Renal cortical epithelial cell (primary cell): ENCODE results near the gene NCBP3. TPM values are rescaled to one million over a fixed set of nuclear protein-coding genes. Genes with fewer than 3 reads are reported as not detected.
A peak's percentile ranks its signal among the peaks of the same experiment; 100 is the strongest.
"Not testable (repeated sequence)": the region's sequence is repeated elsewhere in the genome, so short reads cannot be mapped to it uniquely, and the experiment has no call there.

Source experiments
- DNase-seq: peaks from one replicate; pipeline ENCODE4 v3.0.0-alpha.2; 2011; ENCODE audit warnings: low read depth
- total RNA-seq: library from RNA; depleted of rRNA; stranded (reverse); fragments of >200 nt; gene quantifications from 2 replicates; pipeline ENCODE4 v1.2.3, GENCODE V29; 2014

NCBP3 gene
- total RNA-seq, 1 donor from 2014 or later = 35.5 TPM

DNA sequence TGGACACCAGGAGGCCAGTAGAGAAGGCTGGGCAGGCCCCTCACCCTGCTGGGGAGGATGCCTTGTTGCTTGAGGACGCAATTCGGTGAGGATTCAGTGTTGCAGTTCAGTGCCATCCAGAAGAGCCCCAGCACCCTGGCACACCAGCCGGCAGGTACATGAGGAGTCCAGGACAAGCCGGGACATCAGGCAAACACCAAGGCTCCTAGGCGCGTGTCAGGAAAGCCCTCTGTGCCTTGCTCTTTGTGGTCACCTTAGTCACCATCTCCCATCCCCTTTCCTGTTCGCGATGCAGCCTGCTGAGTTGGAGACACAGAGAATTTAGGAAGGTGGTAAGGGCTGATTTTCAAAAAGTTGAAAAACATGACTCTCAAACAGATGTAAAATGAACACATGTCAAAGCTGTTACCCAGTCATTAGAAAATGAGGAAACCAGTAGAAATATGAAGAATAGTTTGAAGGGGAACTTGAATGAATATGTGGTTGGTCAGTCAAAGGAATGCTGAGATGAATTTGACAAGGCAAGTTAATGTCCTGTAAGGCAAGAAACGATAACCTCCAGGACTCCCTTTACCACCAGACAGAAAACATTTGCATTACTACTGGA is 2.3 kb upstream of the NCBP3 start:
- no peak for DNase-seq

DNA sequence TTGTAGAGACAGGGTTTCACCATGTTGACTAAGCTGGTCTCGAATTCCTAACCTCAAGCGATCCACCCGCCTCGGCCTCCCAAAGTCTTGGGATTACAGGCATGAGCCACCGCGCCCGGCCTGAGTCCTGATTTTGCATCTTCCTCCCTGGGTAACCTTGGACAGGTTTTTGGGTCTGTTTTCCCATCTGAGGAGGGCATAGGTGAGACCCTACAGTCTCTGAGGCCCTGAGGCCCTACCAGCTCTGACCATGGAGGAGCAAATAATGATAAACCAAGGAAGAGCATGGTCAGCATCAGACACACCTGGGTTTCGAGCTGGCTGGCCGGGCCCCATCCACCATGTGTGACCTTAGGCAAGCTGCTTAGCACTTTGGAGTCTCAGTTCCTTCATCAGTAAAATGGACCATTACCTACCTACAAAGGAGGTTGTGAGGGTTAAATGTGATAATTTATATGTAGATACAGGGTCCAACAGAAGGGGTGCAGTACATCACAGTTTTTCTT is 1.2 kb upstream of the NCBP3 start:
- DNase-seq = no peak

DNA sequence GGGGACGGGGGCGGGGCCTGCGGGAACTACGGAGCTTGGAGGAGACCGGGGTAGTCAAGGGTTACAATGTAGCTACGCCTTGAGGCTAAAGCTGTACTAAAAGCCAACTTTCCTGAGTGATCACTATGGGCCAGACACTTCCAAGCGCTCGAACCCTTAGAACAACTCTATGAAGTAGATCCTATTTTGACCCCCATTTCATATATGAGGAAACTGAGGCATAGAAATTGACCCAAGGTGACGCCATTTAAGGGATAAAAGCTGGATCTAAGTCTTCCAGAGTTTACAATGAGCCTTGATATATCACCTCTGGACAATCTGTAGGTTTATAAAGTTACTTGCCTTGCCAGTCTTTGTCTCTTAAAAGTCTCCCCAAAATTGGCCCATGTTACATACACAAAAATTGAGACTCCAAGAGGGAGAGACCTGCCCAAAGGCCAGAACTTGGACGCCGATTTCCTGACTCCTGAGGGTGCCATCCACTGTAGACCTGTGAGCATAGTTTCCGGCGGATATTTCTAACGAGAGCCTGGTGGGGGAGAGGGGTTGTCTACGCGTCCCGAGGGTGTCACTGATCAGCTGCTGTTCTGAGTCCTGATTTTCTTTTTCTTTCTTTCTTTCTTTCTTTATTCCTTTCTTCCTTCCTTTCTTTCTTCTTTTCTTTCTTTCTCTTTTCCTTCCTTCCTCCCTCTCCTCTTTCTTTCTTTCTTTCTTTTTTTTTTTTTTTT is 555 bp upstream of the NCBP3 start:
- DNase-seq = peak; percentile 76

DNA sequence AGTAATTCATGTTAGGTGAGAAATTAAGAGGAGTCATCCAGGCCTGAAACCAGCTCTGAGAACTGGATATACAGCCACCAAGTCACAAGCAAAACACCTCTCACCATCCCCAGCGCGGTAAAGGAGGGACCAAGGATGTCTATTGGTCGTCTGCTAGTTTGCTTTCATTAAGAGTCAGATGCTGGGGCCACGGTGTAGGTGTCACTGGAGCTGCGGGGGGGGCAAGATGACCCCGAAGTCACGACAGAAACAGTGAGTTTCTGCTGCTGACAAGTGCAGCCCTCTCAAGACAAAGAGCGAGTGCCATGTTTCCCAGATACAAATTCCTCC is 790 bp downstream of the NCBP3 start:
- DNase-seq = peak; percentile 20

DNA sequence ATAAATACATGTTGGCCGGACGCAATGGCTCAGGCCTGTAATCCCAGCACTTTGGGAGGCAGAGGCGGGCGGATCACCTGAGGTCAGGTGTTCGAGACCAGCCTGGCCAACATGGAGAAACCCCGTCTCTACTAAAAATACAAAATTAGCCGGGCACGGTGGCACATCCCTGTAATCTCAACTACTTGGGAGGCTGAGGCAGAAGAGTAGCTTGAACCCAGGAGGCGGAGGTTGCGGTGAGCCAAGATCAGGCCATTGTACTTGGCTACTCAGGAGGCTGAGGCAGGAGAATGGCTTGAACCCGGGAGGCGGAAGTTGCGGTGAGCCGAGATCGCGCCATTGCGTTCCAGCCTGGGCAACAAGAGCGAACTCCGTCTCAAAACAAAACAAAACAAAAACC is 1.5 kb downstream of the NCBP3 start:
- DNase-seq = not testable (repeated sequence)

DNA sequence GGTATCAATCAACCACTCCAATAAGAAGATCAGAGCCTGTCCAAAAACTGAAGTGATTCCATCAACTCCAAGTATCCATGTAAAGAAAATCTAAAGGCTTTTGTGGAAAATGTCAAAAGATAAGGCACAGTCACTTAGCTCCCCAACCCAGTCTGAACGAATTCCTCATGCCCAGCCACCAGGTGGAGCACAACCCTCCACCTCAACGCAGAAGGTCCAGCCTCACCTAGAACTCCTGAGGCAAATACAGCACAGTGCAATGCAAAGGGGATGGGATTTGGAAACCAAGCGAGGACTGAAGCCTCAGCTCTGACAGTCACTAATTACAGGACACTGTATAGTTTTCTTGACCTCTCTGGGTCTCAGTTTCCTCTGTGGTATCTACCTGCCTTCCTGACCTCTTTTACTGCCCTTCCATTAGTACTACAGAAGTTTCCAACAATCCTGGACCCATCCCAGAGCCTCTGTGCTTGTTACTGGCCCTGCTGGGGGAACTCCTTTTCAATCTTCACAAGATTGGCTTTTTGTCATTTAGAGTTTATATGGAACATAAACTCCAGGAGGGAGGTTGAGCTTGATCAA is 2.0 kb downstream of the NCBP3 start:
- peak; percentile 35 for DNase-seq

DNA sequence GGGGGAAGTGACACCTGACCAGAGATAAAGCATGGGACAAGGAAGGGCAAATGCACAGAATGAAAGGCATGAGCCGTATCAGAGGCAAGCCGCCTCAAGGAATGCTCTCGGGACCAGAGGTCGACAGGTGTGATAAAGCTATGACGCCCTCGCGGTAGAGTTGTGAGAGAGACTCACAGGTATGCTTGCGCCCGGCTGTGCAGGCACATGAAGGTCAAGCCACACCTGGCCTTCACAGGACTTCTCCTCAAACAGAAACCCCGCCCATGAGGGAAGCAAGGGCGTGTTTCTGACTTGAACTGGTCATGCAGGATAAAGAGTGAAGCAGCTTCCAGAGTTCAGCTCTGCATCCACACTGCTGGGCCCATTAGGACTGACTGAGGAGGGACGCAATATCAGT is 7.8 kb downstream of the NCBP3 start:
- DNase-seq = peak; percentile 24

DNA sequence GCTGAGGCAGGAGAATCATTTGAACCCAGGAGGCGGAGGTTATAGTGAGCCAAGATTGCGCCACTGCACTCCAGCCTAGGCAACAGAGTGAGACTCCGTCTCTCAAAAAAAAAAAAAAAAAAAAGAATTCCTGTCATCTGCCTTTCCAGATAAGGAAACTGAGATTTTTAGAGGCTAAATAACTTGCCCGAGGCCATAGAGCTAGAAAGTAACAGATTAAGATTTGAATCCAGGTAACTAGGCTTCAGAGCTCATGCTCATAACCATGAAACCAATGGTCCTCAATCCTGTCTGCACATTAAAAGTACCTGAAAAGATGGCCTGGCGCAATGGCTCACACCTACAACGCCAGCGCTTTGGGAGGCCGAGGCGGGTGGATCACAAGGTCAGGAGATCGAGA is 9.5 kb downstream of the NCBP3 start:
- no peak for DNase-seq

DNA sequence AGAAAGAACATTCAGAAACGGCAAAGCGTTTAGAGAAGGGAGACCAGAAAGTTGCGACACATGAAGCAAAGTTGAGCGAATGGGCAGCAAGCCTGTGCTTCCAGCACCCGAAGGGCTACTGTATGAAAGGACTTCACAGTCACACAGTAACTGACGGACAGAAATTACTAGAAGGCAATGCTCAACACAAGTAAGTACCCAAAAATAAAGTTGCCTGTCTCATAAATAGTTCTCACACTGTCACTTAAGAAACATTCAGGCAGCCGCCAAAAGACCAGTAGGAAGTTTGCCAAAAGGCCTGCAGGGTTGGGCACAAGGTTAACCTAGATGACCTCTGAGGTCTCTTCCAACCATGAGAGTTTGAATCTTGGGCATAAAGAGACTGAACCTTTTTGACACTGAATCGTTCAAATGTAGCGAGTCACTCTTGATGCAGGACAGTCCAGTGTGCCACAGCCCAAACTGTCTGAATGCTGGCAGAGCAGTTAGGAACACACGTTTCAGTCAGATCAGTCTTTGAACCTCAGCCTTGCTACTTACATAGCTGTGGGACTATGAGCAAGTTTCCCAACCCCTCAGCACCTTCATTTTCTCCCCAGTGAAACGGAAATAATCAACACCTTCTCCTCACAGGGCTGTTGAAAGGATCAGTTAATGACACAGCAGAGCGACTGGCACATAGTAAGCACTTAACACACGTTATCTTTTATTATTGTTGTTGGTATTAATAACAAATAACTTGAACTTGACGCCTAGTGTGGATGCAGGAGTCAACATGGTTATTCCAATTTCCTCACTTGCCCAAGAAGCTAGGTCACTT is 10.4 kb downstream of the NCBP3 start:
- DNase-seq = peak; percentile 15

DNA sequence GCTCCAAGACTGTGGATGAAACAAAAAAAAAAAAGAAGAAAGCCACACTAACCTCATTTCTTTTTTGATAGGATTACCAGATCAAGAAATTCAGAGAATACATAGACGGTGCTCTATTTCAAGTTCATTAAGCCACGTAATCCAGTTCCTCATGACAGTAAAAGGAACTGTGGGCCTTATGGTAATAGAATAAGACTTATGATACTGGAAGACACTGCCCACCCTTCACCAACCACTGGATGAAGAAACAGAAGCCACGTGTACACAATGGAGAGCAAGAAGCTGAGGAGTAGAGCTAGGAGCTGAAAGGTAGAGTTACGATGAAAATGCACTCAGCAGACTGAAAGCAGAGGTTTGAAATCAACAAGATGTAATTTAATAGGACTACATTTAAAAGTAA is 11.2 kb downstream of the NCBP3 start:
- no peak for DNase-seq

DNA sequence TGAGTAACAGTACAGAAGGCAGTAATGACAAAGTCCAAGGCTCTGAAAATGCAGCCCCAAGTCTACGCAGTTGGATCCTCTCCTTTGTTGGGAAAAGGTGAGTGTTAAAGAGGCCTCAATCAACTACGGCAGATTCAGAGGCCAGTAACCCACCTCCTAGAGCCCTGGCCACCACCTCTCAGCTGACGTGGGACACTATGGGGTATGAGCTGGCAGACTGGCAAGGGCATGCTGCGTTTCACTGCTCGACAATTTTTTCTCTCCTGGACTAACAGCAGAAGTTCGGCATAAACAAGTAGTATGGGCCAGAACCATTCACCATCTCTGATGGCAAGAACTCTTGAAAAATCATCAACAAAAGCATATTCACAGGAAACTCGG is 17.2 kb downstream of the NCBP3 start:
- DNase-seq = no peak

DNA sequence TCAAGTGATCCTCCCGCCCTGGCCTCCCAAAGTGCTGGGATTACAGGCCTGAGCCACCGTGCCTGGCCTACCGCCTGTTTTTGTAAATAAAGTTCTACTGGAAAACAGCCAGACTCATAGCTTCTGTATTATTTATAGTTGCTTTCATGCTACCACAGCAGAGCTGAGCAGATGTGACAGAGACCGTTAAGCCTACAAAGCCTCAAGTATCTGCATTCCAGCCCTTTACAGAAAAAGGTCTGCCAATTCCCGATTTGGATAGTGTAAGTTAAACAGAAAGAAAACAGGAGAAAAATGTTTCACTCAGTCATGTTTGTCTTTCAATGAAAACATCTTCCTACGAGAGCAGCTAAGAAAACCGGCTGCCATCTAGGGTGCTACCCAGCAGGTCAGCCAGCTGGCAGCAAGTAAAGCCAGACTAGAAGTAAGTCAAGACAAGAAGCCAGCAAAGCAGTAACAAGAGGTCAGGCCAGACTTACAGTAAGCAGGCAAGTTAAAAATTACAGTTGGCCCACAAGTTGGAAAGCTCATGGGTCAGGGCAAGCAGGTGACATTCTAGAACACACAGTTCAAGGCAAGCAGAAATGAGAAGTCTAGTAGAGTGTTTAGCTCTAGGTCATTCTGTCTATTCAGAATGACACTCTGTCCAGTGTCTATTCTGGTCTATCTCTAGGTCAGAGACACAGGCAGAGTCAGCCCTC is 17.7 kb downstream of the NCBP3 start:
- no peak for DNase-seq

DNA sequence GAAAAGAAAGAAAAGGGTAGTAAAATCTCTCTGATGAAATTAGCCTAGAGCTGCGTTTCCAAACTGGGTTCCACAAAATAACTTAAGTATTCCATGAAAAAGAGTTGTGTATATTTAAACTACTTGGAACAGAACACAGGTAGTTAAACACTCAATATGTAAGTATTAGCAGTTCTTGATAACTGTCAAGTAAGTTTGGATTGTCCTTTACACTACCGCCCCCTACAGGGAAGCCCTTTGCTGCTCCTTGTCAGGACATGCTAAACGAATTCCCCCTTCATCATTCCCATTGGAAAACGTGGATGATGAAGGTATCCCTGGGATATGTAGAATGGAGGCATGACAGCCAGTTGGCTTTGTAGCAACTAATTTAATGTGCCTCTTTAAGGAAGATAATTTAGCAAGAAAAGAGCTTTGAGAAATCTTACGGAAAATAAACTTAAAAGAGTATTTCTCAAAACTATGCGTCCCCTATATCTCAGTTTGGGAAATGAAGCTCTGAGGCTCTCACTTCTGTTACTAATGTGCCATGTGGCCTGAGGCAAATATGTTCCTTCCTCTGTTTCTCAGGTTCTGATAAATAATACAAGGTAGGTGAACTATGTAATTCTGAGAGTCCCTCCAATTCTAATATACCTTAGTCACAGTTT is 18.8 kb downstream of the NCBP3 start:
- peak; percentile 81 for DNase-seq

DNA sequence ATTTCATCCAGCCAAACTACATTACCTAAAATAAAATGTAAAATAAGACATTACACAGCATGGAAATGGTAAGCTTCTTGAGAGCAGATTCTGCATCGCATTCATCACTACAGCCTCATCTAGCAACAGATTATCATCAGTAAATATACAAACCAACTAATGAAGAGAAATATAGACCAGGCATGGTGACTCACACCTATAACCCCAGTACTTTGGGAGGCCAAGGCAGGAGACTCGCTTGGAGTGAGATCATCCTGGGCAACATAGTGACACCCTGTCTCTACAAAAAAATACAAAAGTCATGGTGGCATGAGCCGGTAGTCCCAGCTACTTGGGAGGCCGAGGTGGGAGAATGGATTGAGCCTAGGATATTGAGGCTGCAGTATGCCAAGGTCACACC is 19.9 kb downstream of the NCBP3 start:
- no peak for DNase-seq

DNA sequence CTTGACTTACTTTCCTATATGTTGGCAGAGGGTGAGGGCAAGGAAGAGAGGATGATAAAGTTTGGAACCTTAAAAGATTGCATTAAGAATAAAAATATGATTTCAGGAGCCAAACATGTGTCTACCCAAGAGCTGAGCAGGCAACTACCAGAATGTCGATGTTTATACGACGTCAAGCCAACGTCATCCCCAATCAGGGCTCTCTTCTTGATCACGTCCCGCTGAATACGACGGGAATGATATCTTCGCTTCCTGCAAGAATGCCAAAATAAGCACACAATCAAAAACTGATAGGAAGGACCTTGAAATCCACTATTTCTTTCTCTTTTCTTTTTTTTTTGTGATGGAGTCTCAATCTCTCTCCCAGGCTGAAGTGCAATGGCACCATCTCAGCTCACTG is 24.9 kb downstream of the NCBP3 start:
- no peak for DNase-seq

DNA sequence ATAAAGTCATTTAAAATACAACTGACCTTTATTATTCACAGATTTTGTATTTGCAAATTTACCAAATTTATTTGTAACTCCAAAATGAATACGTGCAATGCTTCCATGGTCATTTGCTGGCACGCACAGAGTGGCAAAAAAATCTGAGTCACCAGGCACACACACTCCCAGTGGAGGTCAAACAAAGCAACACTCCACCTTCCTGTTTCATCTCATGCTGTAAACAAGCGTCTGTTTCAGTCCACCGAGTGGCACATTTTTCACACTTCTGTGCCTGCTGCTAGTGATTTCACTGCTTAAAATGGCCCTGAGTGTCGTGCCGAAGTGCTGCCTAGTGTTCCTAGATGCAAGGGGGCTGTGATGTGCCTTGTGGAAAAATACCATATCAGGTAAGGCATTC is 27.3 kb downstream of the NCBP3 start:
- peak; percentile 25 for DNase-seq

DNA sequence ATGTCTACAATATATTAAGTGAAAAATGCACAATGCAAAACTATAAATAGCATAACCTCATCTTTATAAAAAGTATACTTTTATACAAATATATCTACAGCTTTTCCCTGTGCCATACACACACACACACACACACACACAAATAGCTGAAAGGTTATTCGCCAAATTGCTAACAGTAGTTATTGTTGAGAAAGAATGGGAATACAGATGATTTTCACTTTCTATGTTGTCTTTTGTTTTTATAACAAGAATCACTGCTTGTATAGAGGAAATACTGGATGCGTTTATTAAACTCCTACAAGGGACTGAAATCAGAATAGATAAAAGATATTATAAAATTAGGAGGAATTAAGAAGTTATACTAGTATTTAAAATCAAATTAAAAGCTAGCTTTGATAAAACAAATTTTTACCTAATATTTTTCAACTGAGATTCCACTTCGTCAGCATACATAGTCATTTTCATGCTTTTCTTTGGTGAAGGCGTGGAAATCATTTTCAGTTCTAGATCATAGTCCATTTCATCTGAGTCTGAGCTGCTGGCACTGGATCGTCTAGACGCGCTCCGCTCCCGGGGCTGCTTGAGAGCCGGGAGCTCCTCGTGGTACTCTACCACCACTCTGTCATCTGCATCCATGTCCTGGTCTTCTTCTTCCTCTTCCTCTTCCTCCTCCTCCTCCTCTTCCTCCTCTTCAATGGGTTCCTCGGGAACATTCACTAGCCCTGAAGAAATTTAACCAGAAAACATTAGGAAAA is 28.0 kb downstream of the NCBP3 start:
- no peak for DNase-seq

DNA sequence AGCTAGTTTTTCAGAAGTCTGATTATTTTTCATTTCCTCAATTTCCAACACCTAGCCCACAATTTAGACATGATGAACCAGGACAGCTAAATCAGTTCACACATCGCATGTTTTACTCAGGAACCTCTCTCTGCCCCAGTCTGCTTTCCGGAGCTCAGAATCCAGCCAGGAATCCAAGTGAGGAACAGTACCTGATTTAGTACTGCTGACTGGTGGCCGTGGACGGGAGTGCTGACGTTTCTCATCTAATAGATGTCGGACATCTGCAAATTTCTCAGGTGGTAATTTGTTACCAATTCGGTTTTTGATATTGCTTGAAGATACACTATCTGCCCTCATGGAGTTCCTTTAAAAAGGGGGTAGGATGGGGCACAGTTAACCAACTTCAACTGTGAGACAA is 30.1 kb downstream of the NCBP3 start:
- DNase-seq = no peak

DNA sequence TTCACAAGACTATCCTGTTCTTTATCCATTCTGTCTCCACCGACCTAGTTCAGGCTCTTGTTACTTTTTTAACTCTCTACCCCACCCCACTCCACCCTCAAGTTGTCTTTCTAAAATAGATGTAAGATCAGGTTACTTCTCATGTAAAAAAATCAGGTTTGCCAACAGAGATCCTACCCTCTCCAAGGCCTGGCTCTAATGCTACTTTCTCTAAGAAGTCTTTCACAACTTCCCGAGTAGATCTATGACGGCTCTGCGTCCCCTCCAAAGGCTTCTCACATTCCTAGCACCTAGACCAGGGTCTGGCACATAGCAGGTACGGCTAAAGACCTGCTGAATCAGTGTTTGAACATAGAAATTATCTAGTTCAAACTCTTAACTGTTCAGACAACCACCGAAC is 30.9 kb downstream of the NCBP3 start:
- no peak for DNase-seq

DNA sequence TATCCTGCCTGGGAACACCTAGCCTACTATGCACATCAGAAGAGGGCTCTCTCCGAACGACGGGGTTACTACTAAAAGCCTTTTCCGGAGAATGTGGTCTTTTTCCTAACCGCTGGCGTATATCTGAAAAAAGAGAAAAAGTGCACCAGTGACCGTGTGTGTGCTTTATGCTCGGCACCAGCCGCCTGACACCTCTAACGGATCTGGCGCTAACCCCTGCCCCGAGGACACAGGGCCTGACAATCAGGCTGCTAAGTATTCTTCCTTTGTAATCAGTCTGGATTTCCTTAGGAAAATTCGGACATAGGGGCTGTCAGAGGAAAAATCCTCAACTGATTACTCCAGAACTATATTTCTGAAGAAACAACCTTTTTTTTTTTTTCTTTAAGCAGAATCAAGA is 31.7 kb downstream of the NCBP3 start:
- no peak for DNase-seq

DNA sequence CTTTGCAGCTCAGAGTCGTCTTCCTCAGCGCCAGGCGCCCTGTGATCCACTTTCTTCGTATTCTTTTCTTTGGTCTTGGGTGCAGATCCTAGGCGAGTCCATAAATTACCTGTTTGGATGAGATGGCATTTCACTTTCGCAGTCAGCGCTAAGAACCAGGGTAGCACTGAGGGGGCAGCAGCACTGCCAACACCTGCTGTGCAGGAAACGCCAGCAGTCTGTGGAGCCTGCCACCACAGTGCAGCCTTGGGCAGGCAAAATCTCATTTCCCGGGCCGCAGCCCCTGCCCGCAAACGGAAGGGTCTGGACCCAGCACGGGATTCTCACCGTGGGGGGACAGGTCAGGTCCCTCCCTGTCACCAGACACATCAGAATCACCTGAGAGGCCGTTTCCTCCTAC is 32.9 kb downstream of the NCBP3 start:
- DNase-seq = no peak
